Esophagus (tissue), 2 donors: ENCODE data around the gene AGBL5. TPM values are rescaled to one million over a fixed set of nuclear protein-coding genes. Genes with fewer than 3 reads are reported as not detected.

ENCODE experiments used
- H3K27ac ChIP-seq, 2 donors: one replicate each; pipeline ENCODE4 v1.5.1; 2013; ENCODE audit warnings: low read depth in 2 of 2, mild to moderate bottlenecking in 2 of 2, inconsistent platforms in 1 of 2, low read length in 1 of 2, moderate library complexity in 1 of 2
- H3K27me3 ChIP-seq, 2 donors: one replicate each; pipeline ENCODE4 v1.6.1; 2013; ENCODE audit warnings: low read length in 2 of 2, control low read depth in 1 of 2, mild to moderate bottlenecking in 1 of 2; ENCODE audit not compliant: insufficient read depth in 2 of 2, control insufficient read depth in 1 of 2
- H3K36me3 ChIP-seq, 2 donors: one replicate each; pipeline ENCODE4 v1.6.1; 2013; ENCODE audit warnings: low read length in 1 of 2; ENCODE audit not compliant: control insufficient read depth in 2 of 2, insufficient read depth in 2 of 2
- H3K4me1 ChIP-seq, 2 donors: one replicate each; pipeline ENCODE4 v1.6.1; 2013; ENCODE audit warnings: low read length in 1 of 2; ENCODE audit not compliant: control insufficient read depth in 2 of 2, insufficient read depth in 2 of 2
- H3K4me3 ChIP-seq, 2 donors: one replicate each; pipeline ENCODE4 v1.5.1; 2013; ENCODE audit warnings: low read length in 2 of 2, mild to moderate bottlenecking in 2 of 2, low read depth in 1 of 2, moderate library complexity in 1 of 2
- H3K9me3 ChIP-seq, 2 donors: one replicate each; pipeline ENCODE4 v1.6.1; 2013; ENCODE audit warnings: mild to moderate bottlenecking in 2 of 2, low read depth in 1 of 2, low read length in 1 of 2, moderate library complexity in 1 of 2; ENCODE audit not compliant: control insufficient read depth in 2 of 2, insufficient read depth in 1 of 2
- WGBS, 2 donors: extraction: QIAGEN DNeasy Blood & Tissue Kit; methylation state at CpG; one replicate each; pipeline ENCODE4 v1.1.7; 2013; 5-methylcytosine and 5-hydroxymethylcytosine counted together
- polyA plus RNA-seq, 2 donors: library from polyadenylated mRNA; stranded (reverse); fragments of 200-250 nt; gene quantifications; one replicate each; pipeline ENCODE4 v1.2.3, GENCODE V29; 2013
- donor health status: healthy with polysubstance abuse.
- donor health status: Bipolar disorder and iron deficiency.

Gene AGBL5
- polyA plus RNA-seq, 2 donors: 7.6 to 10.6 TPM

GRCh38 chr2:27009716-27010115, 41.8 kb upstream of the AGBL5 start:
- no peaks in the 10 kb centered on the region for H3K9me3 ChIP-seq
- WGBS, 2 donors: 73 to 79% methylated on average over 2 of the region's 2 CpGs
- H3K27me3 ChIP-seq: no peaks in the 10 kb centered on the region
- no peaks in the 10 kb centered on the region for H3K4me1 ChIP-seq
- no peaks in the 10 kb centered on the region for H3K36me3 ChIP-seq
- no peak overlapping the region for H3K4me3 ChIP-seq
- no peak overlapping the region for H3K27ac ChIP-seq

DNA sequence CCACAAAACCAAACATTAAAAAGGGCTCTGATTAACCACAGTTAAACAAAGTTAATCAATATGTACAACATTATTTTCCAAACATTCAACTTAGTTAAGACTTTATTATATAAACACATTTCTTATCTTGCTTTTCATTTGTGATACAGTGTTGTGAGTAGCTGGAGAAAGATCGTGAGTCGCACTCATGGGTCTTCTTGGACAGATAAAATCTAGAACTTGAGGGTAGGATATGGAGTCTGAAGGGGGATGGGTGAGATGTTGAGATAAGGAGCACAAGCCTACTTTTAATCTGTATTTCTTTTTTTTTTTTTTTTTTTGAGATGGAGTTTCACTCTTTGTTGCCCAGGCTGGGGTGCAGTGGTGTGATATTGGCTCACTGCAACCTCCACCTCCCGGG, 41.3 kb upstream of the AGBL5 start:
- H3K9me3 ChIP-seq: no peaks in the 10 kb centered on the region
- no peak overlapping the region for H3K4me3 ChIP-seq
- no peak overlapping the region for H3K27ac ChIP-seq
- no peaks in the 10 kb centered on the region for H3K27me3 ChIP-seq
- 77 to 89% methylated on average over 3 of the region's 3 CpGs for WGBS, 2 donors
- no peaks in the 10 kb centered on the region for H3K4me1 ChIP-seq
- no peaks in the 10 kb centered on the region for H3K36me3 ChIP-seq

GRCh38 chr2:27013738-27014137, 37.7 kb upstream of the AGBL5 start:
- Histone ChIP-seq H3K27me3 (no peaks in the 10 kb centered on the region), H3K4me1 (peaks cover 0 to 3% of the 10 kb centered on the region in 2 donors), H3K4me3 (no peak overlapping the region), H3K36me3 (no peaks in the 10 kb centered on the region), H3K27ac (no peak overlapping the region), H3K9me3 (no peaks in the 10 kb centered on the region)
- WGBS, 2 donors: 91 to 93% methylated on average over 4 of the region's 4 CpGs

DNA sequence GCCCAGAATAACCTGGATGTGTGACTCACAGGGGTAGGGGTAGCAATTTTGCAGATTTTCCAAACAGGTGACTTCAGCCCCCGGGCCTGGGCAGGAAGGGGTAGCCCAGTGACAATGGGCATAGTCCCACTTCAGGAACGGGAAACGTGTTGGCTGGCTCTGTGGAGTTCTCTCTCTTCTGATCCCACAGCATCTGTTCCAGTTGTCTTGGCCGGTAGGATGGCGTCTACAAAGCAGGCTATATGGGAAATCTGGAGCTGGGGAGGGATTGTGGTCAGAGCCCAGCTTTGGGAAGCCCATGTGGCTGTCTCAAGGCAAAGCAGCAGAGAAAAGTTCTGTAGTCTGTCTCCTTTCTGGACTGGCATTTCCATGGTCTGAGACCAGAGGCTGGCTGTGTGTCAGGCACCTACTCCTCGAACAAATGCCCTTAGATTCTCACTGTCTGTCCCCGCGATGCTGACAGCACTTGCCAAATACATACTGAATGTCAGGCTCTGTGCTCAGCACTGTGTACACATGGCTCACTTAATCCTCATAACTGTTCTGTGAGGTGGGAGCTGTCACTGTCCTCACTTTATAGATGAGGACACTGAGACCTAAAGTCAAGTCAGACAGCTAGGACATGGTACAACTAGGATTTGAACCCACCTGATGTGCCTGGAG, 36.6 kb upstream of the AGBL5 start:
- H3K27me3 ChIP-seq: no peaks in the 10 kb centered on the region
- H3K9me3 ChIP-seq: no peaks in the 10 kb centered on the region
- H3K4me1 ChIP-seq: peaks cover 0 to 3% of the 10 kb centered on the region in 2 donors
- H3K27ac ChIP-seq: no peak overlapping the region
- H3K4me3 ChIP-seq: no peak overlapping the region
- 84 to 85% methylated on average over 8 of the region's 8 CpGs for WGBS, 2 donors
- no peaks in the 10 kb centered on the region for H3K36me3 ChIP-seq

- 64 to 65% methylated on average over 3 of the region's 3 CpGs for WGBS, 2 donors
- Histone ChIP-seq H3K4me3 (no peak overlapping the region), H3K27me3 (no peaks in the 10 kb centered on the region), H3K4me1 (peaks cover under 1 to 6% of the 10 kb centered on the region in 2 donors), H3K9me3 (no peaks in the 10 kb centered on the region), H3K27ac (no peak overlapping the region), H3K36me3 (no peaks in the 10 kb centered on the region)
These were observed 34.6 kb upstream of the AGBL5 start for GRCh38 chr2:27016801-27017325.

DNA sequence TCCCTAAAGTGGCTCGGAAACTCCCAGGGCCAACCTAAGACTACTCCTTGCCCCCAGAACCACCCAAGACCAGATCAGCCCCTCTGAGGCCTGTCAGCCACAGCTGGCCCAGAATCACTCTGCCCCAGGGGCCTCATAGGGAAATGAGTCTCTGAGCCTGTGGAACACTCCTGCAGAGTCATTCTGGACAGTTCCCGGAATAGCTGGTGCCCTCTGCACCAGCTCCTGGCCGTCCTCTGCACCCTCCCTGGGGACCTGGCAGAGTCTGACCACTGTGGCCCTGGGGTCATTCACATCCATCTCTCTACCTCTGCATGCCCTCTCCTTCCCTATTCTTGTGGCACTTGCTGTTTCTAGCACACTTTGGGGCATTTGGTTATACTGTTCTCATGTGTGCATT, 33.3 kb upstream of the AGBL5 start:
- Histone ChIP-seq H3K36me3 (no peaks in the 10 kb centered on the region), H3K27ac (no peak overlapping the region), H3K4me1 (peaks cover 5 to 6% of the 10 kb centered on the region in 2 donors), H3K4me3 (no peak overlapping the region), H3K9me3 (no peaks in the 10 kb centered on the region), H3K27me3 (no peaks in the 10 kb centered on the region)
- WGBS, 2 donors: 80 to 90% methylated on average over 3 of the region's 3 CpGs

DNA sequence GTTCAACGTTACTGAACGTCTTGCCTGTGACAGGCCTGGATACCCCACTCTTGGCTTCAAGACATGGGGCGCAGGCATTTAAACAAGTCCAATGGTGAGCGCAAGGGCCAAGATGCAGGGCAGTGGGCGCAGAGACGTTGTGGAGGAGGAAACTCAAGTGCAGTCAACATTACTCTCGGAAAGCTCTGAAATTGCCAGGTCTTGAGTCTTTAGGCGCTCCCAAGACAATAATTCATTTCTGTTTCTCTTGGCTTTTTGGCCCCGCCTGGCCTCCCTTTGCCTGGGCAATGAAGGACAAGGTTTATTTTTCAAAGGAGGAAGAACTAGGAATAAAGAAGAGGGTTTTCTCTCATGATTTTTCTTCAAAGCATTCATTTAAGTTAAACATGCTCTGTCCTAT, 32.0 kb upstream of the AGBL5 start:
- H3K27me3 ChIP-seq: no peaks in the 10 kb centered on the region
- no peaks in the 10 kb centered on the region for H3K9me3 ChIP-seq
- WGBS, 2 donors: 93% methylated on average over 9 of the region's 9 CpGs
- H3K36me3 ChIP-seq: peaks cover 0 to 4% of the 10 kb centered on the region in 2 donors
- H3K27ac ChIP-seq: no peak overlapping the region
- H3K4me3 ChIP-seq: no peak overlapping the region
- peaks cover 5 to 6% of the 10 kb centered on the region in 2 donors for H3K4me1 ChIP-seq

DNA sequence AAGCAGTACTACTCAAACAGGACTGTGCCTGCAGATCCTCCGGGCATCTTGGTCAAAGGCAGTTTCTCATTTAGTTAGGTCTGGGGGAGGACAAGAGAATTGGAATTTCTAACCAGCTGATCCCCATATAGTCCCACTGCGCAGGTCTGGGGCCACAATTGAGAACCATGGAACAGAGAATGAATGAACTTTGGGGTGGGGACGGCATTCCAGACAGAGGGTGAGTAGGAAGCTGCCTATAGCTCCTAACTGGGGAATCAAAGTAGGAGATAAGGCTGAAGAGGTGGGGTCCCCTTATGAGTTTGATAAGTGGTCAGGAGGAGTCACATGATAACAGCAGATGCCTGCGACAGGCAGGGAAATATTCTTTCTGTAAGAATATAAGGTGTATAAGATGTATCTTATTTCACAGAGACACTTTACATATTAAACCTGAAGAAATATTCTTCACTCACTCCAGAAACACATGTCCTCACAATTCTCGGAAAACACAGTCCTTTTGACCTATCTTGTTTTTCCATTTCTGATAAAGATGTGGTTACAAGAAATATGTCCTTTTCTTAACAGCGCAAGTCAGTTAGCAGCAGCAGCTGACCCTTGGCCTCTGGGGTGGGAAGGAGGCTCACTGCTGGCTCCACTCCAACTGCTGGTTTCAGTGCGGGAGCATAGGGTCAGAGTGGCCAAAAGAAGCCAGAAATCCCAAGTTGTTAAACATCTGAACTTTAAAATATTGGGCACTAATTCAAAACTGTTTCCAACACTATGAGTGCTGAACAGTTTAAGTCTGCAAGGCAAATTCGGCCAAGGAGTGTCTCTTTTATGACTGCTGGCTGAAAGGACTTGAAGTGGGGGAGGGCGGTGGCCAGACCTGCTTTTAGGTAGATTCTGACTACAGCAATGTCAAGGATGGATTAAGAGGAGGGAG, 31.3 kb upstream of the AGBL5 start:
- no peaks in the 10 kb centered on the region for H3K27me3 ChIP-seq
- peaks cover 5 to 6% of the 10 kb centered on the region in 2 donors for H3K4me1 ChIP-seq
- H3K27ac ChIP-seq: no peak overlapping the region
- 64 to 77% methylated on average over 9 of the region's 9 CpGs for WGBS, 2 donors
- no peak overlapping the region for H3K4me3 ChIP-seq
- peaks cover 5 to 8% of the 10 kb centered on the region in 2 donors for H3K36me3 ChIP-seq
- no peaks in the 10 kb centered on the region for H3K9me3 ChIP-seq

DNA sequence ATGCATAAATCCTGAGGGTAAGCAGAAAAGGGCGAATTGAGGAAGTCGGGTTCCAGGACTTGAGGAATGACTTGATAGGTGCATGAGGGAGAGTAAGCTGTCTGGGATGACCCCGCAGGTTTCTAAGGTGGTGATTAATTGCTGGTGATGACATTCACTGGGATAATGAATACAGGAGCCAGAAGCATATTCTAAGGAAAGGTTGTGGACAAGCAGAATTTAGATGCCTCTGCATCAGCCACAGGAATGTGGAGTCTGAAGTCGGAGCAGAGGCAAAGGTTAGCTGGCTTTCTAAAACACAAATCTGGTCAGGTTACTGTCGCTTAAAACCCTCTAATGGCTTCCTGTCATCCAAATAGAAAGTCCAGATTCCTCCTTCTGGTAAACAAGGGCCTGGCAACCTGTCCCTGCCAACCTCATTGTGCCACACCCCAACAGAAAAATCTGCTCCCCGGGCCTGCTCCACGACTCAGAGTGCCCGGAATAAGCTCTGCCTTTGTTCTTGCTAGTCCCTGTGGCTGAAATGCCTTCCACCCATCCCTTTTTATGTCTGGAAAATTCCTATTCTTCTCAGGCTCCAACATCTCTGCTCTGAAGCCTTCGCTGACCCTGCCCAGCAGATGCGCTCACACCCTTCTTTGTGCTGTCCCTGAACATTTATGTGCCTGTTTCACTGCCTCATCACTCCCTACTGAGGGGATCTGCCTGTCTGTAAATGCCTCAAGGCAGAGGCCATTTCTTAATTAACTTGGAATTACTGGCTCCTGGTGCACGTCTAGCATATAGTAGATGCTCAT, 30.0 kb upstream of the AGBL5 start:
- Histone ChIP-seq H3K9me3 (no peaks in the 10 kb centered on the region), H3K27ac (no peak overlapping the region), H3K36me3 (peaks cover 8 to 14% of the 10 kb centered on the region in 2 donors), H3K27me3 (no peaks in the 10 kb centered on the region), H3K4me3 (no peak overlapping the region), H3K4me1 (peaks cover 3 to 5% of the 10 kb centered on the region in 2 donors)
- WGBS, 2 donors: 57 to 64% methylated on average over 11 of the region's 11 CpGs
